ENCODE measurements around the gene PTPRE. TPM values are rescaled to one million over a fixed set of nuclear protein-coding genes. Genes with fewer than 3 reads are reported as not detected.

PTPRE gene, protein sequence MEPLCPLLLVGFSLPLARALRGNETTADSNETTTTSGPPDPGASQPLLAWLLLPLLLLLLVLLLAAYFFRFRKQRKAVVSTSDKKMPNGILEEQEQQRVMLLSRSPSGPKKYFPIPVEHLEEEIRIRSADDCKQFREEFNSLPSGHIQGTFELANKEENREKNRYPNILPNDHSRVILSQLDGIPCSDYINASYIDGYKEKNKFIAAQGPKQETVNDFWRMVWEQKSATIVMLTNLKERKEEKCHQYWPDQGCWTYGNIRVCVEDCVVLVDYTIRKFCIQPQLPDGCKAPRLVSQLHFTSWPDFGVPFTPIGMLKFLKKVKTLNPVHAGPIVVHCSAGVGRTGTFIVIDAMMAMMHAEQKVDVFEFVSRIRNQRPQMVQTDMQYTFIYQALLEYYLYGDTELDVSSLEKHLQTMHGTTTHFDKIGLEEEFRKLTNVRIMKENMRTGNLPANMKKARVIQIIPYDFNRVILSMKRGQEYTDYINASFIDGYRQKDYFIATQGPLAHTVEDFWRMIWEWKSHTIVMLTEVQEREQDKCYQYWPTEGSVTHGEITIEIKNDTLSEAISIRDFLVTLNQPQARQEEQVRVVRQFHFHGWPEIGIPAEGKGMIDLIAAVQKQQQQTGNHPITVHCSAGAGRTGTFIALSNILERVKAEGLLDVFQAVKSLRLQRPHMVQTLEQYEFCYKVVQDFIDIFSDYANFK
- 2.0 to 2.6 TPM (median 2.1 TPM) in 3 replicates for total RNA-seq

DNA sequence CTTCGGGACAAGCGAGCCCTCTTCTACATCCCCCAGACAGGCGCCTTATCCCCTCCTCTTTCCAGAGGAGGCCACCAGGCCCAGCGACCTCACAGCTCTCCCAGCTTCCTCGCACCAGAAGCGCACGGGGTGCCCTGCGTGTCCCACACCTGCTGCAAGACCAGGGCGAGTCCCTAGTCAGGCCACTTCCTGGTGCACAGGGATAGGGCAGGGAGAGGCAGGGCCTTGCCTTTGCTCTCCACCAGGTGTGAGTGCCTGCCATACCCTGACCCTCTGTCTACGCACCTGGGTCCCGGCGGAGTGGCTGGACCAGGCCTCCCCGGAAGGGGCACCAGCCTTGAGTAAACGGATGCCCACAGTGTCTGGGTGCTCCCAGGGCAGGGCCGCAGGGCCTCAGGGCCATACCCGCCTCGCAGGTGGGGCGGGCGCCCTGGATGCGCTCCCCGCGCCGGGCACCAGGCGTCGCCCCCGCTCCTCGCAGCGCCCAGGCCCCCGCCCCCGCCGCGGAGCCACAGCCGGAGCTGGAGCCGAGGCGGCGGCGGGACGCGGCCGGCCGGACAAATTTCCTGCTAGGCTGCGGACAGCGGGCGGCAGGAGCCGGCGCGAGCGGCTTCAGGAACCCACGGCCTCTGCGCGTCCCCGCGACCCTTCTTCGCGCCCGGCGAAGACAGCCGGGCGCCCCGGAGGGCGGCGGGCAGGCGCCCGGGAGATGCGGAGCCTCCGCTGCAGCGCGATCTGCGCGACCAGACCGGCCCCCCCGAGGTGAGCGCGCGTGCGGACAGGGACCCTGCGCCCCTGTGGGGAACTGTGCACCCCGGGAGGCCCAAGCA, at the start of gene PTPRE:
PTPRE (plus strand) TSS at position 556 of the 830 bp plus-strand sequence. CDS start 133,779 bp downstream, outside the sequence.
- peak; percentile 51 to 85 for DNase-seq (ENCODE audit: low spot score in 2 of 2, unreplicated experiment in 2 of 2)
- H3K4me1 Mint-ChIP-seq = no peaks in the 10 kb centered on the region
- peaks cover 50% of the 10 kb centered on the region for H3K27me3 Mint-ChIP-seq (ENCODE audit: low read depth)
- no peaks in the 10 kb centered on the region for H3K9me3 Mint-ChIP-seq
- TF ChIP-seq, protein P1, sequence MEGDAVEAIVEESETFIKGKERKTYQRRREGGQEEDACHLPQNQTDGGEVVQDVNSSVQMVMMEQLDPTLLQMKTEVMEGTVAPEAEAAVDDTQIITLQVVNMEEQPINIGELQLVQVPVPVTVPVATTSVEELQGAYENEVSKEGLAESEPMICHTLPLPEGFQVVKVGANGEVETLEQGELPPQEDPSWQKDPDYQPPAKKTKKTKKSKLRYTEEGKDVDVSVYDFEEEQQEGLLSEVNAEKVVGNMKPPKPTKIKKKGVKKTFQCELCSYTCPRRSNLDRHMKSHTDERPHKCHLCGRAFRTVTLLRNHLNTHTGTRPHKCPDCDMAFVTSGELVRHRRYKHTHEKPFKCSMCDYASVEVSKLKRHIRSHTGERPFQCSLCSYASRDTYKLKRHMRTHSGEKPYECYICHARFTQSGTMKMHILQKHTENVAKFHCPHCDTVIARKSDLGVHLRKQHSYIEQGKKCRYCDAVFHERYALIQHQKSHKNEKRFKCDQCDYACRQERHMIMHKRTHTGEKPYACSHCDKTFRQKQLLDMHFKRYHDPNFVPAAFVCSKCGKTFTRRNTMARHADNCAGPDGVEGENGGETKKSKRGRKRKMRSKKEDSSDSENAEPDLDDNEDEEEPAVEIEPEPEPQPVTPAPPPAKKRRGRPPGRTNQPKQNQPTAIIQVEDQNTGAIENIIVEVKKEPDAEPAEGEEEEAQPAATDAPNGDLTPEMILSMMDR (IDR thresholded peaks at IDR 0.05; ENCODE audit: unreplicated experiment) = peak; percentile 60
- peak within 1 kb of the TSS; percentile 54 for H3K4me3 Mint-ChIP-seq
- no peaks in the 10 kb centered on the region for H3K36me3 Mint-ChIP-seq
- H3K27ac Mint-ChIP-seq = no peak within 1 kb of the TSS

DNA sequence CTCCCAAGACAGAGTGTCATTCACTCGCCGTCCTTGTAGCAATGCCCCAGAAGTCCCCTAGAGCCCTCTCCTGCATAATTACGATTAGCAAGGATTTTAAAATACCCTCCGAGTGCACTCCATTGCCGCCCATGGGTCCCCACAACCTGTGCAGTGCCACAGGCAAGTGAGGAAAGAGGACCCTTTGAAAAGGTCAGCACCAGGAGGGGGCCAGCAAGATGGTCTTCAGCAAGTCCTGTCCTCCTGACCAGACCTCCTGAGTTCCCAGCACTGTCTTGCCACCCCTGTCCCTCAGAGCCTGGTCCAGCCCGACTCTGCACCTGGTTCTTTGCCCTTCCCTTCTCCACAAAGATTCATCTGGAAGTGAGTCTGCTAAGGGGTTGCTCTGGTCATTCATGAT, 46.3 kb upstream of the PTPRE start:
- Mint-ChIP-seq H3K4me1 (no peaks in the 10 kb centered on the region), H3K36me3 (no peaks in the 10 kb centered on the region), H3K9me3 (peaks cover 22% of the 10 kb centered on the region), H3K4me3 (no peak overlapping the region), H3K27me3 (ENCODE audit: low read depth) (peaks cover 2% of the 10 kb centered on the region), H3K27ac (no peak overlapping the region)
- DNase-seq (ENCODE audit: low spot score in 2 of 2, unreplicated experiment in 2 of 2) = no peak
- TF ChIP-seq, protein P1 (IDR thresholded peaks at IDR 0.05; ENCODE audit: unreplicated experiment) = no peak

DNA sequence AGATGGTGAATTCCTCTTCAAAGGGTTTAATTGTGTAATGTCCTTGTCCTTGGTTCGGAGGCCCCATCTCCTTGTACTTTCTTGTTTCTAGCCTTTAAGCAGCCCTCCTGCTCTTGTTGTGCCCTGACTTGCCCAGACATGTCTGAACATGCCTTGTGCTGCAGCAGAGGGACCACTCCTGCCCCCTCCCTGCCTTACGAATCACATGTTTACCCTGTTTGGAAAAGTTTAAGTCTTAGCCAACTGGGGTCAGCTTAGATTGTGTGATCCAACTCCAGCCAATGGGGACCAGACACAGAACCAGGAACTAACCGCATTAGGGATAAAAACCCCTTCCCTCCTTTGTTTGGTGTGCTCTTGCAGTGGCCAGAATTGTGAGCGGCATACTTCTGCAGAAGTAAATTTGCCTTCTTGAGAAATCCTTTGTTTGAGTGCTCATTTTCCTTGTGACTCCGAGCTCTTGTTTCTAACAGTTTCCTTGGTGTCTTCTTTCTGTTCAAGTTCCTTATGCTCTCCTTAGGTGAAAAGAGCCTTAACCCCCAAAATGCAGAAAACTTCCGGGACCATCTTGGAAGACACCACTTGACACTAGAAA, 43.6 kb upstream of the PTPRE start:
- Mint-ChIP-seq H3K4me3 (no peak overlapping the region), H3K27me3 (ENCODE audit: low read depth) (peaks cover 8% of the 10 kb centered on the region), H3K36me3 (no peaks in the 10 kb centered on the region), H3K9me3 (peaks cover 25% of the 10 kb centered on the region), H3K27ac (no peak overlapping the region), H3K4me1 (no peaks in the 10 kb centered on the region)
- TF ChIP-seq, protein P1 (IDR thresholded peaks at IDR 0.05; ENCODE audit: unreplicated experiment) = no peak
- DNase-seq (ENCODE audit: low spot score in 2 of 2, unreplicated experiment in 2 of 2) = no peak

DNA sequence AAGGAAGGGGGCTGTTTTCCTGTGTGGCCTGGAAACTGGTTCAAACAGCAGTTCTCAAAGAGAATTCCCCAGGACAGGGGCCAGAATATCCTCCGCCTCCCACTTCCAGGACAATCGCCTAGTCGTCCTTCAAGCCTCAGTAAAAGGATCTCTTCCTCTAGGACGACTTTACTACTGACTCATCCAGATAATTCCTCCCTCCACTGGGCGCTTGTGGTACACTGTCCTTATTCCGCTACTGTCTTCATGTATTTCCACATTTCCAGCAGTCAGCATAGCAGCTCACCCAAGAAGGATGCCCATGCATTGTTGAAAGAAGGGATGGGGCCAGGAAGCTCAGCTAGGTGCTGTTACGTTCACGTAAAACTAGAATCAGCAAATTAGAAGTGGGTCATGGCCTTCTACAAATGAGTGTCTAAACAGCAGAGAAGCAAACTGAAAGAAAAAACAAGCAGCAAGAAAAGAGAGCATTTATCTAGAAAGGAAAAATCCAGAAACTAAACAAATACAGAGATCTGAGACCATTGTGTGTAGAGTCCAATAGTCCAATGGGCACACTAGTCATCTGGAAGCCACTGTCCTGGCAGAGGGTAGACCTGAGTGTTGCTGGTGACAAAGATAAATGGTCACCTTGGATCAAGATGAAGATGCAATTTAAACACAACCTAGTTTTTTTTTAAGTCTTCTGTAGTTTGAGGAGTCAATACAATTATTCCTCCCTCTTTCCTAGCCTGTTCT, 40.5 kb upstream of the PTPRE start:
- Mint-ChIP-seq H3K27ac (no peak overlapping the region), H3K36me3 (no peaks in the 10 kb centered on the region), H3K27me3 (ENCODE audit: low read depth) (peaks cover 20% of the 10 kb centered on the region), H3K4me3 (no peak overlapping the region), H3K9me3 (peaks cover 41% of the 10 kb centered on the region), H3K4me1 (no peaks in the 10 kb centered on the region)
- TF ChIP-seq, protein P1 (IDR thresholded peaks at IDR 0.05; ENCODE audit: unreplicated experiment) = no peak
- no peak for DNase-seq (ENCODE audit: low spot score in 2 of 2, unreplicated experiment in 2 of 2)

Data from mesothelial cell of epicardium (in vitro differentiated cells).